Stimulated activated CD8-positive, alpha-beta memory T cell treated with anti-CD3 and anti-CD28 coated beads, Interleukin-7, amount 100 ng/mL, for 1 hour (primary cell): ENCODE measurements around the gene MLLT10.

Source experiments
- DNase-seq, 2 donors: peaks; one replicate each; pipeline ENCODE4 v3.0.0-alpha.2; 2020; ENCODE audit warnings: low read depth in 2 of 2

The MLLT10 gene

GRCh38 chr10:21501731-21502347 is 32.2 kb upstream of the MLLT10 start:
- no peak for DNase-seq

GRCh38 chr10:21502348-21502740 is 31.7 kb upstream of the MLLT10 start:
- no peak for DNase-seq

GRCh38 chr10:21503542-21503941 is 30.5 kb upstream of the MLLT10 start:
- DNase-seq, result no peak

DNA sequence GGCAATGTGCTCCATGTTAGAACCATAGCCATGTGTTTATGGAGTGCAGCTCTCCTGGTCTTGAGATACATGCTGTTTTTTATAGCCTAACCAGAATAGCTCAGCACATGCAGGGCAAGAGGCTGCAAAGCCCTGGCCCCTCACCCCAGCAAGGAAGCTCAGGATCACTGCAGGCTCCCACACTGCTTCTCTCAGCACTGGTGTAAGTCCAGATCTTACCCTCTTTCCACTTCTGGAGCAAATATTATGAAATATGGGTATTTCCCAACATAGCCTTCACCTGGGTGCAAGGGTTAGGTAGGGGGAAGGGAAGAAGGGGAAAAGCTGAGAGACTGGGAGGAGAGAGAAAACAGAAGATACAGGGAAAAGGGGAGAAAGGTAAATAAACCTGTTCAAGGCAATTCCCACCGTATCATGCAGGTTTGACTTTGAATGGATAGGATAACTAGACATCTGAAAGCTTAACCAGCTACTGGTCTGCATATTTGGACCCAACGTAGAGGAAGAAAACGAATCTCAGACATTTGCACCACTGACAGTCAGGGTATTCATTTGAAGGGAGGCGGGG is 28.2 kb upstream of the MLLT10 start:
- no peak for DNase-seq

- no peak for DNase-seq
Measured at GRCh38 chr10:21506351-21506750, 27.7 kb upstream of the MLLT10 start.

GRCh38 chr10:21507150-21507549 is 26.9 kb upstream of the MLLT10 start:
- no peak for DNase-seq

GRCh38 chr10:21508706-21509331 is 25.2 kb upstream of the MLLT10 start:
- DNase-seq, result no peak

DNA sequence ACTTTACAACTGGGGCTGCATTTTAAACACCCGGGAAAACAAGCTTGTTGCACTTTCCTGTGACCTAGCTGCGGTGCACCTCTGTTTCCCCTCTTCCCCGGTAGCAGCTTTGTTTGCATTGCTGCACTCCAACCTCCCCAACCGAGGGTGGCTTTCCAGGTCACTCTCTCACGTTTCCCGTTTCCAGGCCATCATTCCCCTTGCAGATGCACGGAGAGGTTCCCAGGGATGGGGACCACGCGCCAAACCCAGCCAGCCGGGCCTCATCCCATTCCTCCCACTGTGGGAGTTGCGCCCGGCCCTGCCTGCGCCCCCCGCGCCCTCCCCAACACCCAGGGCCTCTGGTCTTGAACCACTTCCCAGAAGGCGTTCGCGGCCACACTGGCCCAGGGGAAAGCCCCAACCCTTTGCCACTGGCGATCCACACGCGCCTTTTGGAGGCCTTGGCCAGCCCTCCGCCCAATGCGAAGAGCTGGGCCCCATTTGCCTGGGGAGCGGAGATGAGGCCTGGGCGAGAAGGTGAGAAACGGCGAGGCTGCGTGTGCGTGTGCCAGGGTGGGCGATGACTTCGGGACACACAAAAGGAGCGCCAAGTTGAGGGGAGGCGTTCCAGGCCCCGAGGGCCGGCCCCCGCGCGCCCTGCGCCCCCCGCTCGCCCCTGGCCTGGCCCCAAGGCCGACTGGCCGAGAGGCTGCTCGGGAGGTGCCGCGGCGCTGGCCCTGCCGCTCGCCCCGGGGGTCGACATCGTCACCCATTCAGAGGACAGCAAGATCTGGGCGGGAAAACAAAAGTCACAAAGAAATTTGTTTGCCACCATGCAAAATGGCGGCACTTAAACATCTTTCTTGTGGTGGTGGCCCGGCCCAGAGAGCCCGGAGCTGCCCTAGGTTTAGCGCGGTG is 24.4 kb upstream of the MLLT10 start:
- no peak for DNase-seq

- DNase-seq, result no peak
Measured at GRCh38 chr10:21510241-21511094, 23.6 kb upstream of the MLLT10 start.

- DNase-seq, result no peak
Measured at GRCh38 chr10:21511095-21511570, 22.9 kb upstream of the MLLT10 start.

GRCh38 chr10:21511946-21512572 is 22.0 kb upstream of the MLLT10 start:
- no peak for DNase-seq

- DNase-seq, result no peak
Measured at GRCh38 chr10:21512573-21513404, 21.2 kb upstream of the MLLT10 start.

DNA sequence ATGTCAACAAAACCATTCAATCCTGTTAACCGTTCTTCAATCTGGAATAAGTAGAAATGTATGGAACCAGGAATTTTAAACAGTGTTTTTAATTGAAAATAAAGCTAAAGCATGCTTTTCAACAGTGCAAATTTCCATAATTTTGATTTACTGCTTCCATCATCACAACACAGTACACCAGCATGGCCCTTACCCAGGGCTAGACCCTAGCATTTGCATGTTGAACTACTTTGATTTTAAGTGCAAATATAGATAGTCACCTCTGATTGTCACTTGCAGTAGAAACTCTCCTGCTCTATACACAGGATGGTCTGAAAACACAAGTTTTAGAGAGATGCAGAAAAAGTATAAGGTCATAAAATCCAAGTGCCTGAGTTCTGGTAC is 20.6 kb upstream of the MLLT10 start:
- no peak for DNase-seq

DNA sequence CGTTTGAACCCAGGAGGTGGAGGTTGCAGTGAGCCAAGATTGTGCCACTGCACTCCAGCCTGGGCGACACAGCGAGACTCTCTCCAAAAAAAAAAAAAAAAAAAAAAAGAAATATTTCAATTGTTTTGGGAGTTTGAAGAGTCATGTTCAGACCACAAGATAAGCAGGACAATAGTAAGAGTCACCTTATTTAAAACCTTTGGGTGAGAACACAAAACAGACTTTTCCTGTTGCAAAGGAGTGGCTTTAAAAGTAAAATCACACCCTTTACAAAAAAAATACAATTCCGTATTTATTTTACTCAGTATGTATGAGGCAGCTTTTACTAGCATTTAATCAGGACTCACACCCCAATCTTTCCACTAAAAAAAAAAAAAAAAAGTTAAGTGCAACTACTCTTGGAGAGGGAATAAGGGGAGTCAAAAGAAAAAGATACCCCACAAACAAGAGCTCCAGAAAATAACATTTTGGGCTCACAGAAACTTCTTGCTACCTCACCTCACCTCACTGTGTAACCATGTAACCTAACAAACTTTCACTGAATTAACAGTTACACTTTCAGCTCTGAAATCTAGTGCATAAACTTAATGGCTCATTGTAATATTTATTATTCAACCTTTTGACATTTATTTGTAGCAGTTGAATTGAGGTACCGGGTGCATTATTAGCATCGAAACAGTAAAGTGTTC is 19.8 kb upstream of the MLLT10 start:
- DNase-seq, result no peak

DNA sequence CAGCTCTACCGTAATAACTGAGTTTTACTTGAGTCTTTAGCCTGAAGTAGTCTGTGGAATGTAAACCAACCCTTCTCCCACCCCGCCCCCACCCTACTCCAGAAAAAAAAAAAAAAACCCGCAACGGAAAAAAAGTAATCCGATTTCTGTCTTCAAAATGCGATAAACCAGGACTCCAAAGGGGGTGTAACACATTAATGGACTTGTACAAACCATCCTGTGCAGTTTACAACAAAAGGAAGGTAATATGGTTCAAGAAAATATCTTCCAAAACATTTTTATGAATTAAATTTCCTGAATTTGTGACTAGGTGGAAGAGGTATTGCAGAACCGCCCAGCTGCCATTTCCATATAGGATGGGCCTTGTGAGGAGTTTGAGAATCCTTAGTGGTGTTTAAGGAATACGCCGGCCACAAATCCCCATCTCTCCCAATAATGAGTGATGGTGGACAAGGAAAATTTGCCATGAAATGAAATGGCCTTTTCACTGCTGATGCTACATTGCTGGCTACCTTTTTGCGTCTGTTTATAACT is 19.1 kb upstream of the MLLT10 start:
- no peak for DNase-seq

DNA sequence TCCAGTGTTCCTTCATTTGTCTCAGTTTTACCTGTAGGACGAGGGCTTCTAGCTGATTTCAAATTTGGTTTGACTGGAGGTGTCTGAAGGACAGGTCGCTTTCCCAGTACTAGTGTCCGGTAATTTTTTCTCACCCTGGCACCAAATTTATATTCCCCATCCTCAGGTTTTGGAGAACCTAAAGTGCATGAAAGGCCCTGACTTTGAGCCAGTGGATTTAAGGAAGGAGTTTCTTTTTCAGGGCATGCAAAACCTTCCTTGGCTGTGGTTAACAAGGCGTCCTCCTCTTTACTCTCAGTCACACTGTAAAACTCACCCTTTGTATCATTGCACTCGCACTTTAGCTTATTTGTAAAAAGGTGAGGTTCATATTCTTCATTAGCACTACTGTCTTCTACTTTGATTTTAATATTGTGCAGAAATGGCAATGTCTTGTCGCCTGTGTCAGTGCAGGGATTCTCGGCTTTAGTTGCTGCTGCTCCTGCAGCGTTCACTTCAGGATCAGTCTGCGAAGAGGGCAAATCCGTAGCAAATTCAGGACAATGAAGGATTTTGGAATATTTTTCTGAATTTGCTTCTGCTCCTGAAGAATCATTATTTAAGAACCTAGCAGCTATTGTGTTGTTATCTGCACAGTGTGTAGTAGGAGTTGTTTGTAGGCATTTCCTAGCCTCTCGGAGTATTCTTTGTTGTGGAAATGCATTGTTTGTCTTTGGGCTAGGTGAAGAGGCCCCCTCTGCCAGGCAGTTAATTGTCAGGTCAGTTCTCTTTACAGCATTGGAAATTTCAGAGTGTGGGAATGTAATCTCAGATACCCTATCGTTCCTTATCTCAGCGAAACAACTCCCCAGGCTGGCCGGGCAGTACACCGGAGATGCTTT is 18.4 kb upstream of the MLLT10 start:
- DNase-seq, result no peak

DNA sequence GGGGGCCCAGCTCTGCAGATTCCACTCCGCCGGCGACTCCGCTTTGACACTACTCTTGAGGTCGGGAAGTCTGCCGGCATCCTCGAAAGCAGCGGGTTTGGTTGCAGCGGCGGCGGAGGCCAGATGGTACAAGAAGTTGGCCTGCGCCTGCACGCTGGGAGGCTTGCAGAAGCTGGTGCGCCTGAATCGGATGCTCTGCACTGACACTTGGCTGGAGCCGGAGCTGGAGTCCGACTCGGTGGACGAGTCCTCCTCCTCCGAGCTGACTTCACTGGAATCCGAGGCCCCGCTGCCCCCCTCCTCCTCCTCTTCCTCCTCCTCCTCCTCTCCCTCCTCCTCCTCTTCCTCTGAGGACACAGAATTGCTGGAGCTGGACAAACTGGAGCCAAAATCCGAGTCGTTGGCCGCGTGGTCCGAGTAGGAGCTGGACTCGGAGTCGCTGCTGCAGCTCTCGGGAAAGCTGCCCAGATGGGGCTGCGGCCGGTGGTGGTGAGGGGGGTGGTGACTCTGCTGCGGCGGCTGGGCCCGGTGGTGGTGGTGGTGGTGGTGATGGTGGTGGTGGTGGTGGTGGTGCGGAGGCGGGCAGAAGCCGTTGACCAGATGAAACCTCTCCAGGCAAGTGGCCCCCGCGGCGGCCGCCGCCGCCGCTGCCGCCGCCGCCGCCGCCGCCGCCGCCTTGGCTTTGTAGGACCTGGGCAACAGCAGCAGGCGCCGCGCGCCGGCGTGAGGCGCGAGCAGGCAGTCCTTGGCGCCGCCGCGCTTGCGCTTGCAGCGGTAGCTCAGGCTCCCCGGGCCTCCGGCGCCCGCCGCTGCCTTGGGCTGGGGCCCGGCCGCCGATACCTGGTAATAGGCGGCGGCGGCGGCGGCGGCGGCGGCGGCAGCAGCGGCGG is 17.5 kb upstream of the MLLT10 start:
- DNase-seq, result no peak
